Liver (tissue), 9 donors: ENCODE measurements around the gene CD320. TPM values are rescaled to one million over a fixed set of nuclear protein-coding genes. Genes with fewer than 3 reads are reported as not detected.
A peak's percentile ranks its signal among the peaks of the same experiment; 100 is the strongest.

Source experiments
- DNase-seq: peaks from one replicate; pipeline ENCODE4 v3.0.0-alpha.2; 2017; ENCODE audit warnings: low spot score
- H3K27ac ChIP-seq, 2 donors: one replicate each; pipeline ENCODE4 v1.7.0; 2013; ENCODE audit warnings: inconsistent platforms in 2 of 2, low read length in 2 of 2, control low read depth in 1 of 2, low read depth in 1 of 2, mild to moderate bottlenecking in 1 of 2
- H3K27me3 ChIP-seq, 4 donors: one replicate each; pipeline versions ENCODE4 v1.6.1 to v1.7.0; 2013; ENCODE audit warnings: low read length in 3 of 4, inconsistent platforms in 1 of 4, mild to moderate bottlenecking in 1 of 4, moderate library complexity in 1 of 4; ENCODE audit not compliant: control insufficient read depth in 4 of 4, insufficient read depth in 4 of 4
- H3K36me3 ChIP-seq, 4 donors: one replicate each; pipeline versions ENCODE4 v1.6.1 to v1.7.0; 2013; ENCODE audit warnings: low read length in 3 of 4, mild to moderate bottlenecking in 3 of 4, low read depth in 1 of 4, moderate library complexity in 1 of 4; ENCODE audit not compliant: control insufficient read depth in 4 of 4, insufficient read depth in 3 of 4
- H3K4me1 ChIP-seq, 4 donors: one replicate each; pipeline versions ENCODE4 v1.6.1 to v1.7.0; 2013; ENCODE audit warnings: low read length in 3 of 4, mild to moderate bottlenecking in 3 of 4, moderate library complexity in 1 of 4; ENCODE audit not compliant: control insufficient read depth in 4 of 4, insufficient read depth in 4 of 4
- H3K4me3 ChIP-seq, 3 donors: one replicate each; pipeline versions ENCODE4 v1.6.1 to v1.7.0; 2013; ENCODE audit warnings: low read length in 3 of 3, control low read depth in 1 of 3, low read depth in 1 of 3, mild to moderate bottlenecking in 1 of 3
- H3K9ac ChIP-seq, 2 donors: one replicate each; pipeline ENCODE4 v1.7.0; 2013; ENCODE audit warnings: low read length in 2 of 2, mild to moderate bottlenecking in 2 of 2, moderate library complexity in 2 of 2, control low read depth in 1 of 2, low read depth in 1 of 2
- H3K9me3 ChIP-seq, 4 donors: one replicate each; pipeline versions ENCODE4 v1.6.1 to v1.7.0; 2013; ENCODE audit warnings: low read length in 3 of 4; ENCODE audit not compliant: control insufficient read depth in 4 of 4
- CTCF ChIP-seq: fragments of 150-350 bp; IDR thresholded peaks from 2 replicates; pipeline ENCODE4 v1.5.1; 2017; ENCODE audit warnings: improper control_type of control experiment, low read depth, low read length; ENCODE audit not compliant: missing input control
- EGR1 ChIP-seq, 2 donors: IDR thresholded peaks; 2 replicates each; pipeline ENCODE4 v1.6.1; 2016 to 2018; ENCODE audit warnings: antibody characterized with exemption in 2 of 2, low read depth in 2 of 2
- FOXA1 ChIP-seq: IDR thresholded peaks from 2 replicates; pipeline ENCODE4 v1.6.1; 2016; ENCODE audit warnings: antibody characterized with exemption
- GABPA ChIP-seq, 2 donors: IDR thresholded peaks in 1 of 2; conservative IDR thresholded peaks in 1 of 2; 2 replicates each; pipeline ENCODE4 v1.6.1; 2016; ENCODE audit warnings: antibody characterized with exemption in 2 of 2, mild to moderate bottlenecking in 1 of 2, moderate library complexity in 1 of 2
- HNF4A ChIP-seq, 2 donors: conservative IDR thresholded peaks; 2 replicates each; pipeline ENCODE4 v1.6.1; 2016; ENCODE audit warnings: antibody characterized with exemption in 2 of 2, mild to moderate bottlenecking in 2 of 2
- HNF4G ChIP-seq: IDR thresholded peaks from 2 replicates; pipeline ENCODE4 v1.6.1; 2016; ENCODE audit warnings: antibody characterized with exemption
- NR2F2 ChIP-seq: IDR thresholded peaks from 2 replicates; pipeline ENCODE4 v1.6.1; 2016; ENCODE audit warnings: antibody characterized with exemption
- RAD21 ChIP-seq, 2 donors: IDR thresholded peaks; 2 replicates each; pipeline ENCODE4 v1.6.1; 2016; ENCODE audit warnings: antibody characterized with exemption in 2 of 2, mild to moderate bottlenecking in 2 of 2
- SP1 ChIP-seq: IDR thresholded peaks from 2 replicates; pipeline ENCODE4 v1.6.1; 2018; ENCODE audit warnings: antibody characterized with exemption, mild to moderate bottlenecking
- TAF1 ChIP-seq: conservative IDR thresholded peaks from 2 replicates; pipeline ENCODE4 v1.6.1; 2016; ENCODE audit warnings: antibody characterized with exemption, mild to moderate bottlenecking
- YY1 ChIP-seq: IDR thresholded peaks from 2 replicates; pipeline ENCODE4 v1.6.1; 2016; ENCODE audit warnings: antibody characterized with exemption, mild to moderate bottlenecking
- WGBS: extraction: QIAGEN DNeasy Blood & Tissue Kit; methylation state at CpG from one replicate; pipeline ENCODE4 v1.1.7; 2013; 5-methylcytosine and 5-hydroxymethylcytosine counted together
- polyA plus RNA-seq, 2 donors: library from polyadenylated mRNA; stranded (reverse) in 1 of 2; unstranded in 1 of 2; fragments of 200-250 nt in 1 of 2; fragments of >200 nt in 1 of 2; fragmentation: Nextera tagmentation in 1 of 2; extraction: Ambion mirVana in 1 of 2; gene quantifications; one replicate each; pipeline versions ENCODE4 v1.2.1 to v1.2.3, GENCODE V29; 2013 to 2015
- total RNA-seq, 2 donors: library from RNA; depleted of rRNA; stranded (reverse); fragments of >200 nt; gene quantifications; one replicate each; pipeline ENCODE4 v1.2.3, GENCODE V29; 2014
- TF ChIP-seq, protein P1 (sequence below): IDR thresholded peaks from 2 replicates; pipeline ENCODE4 v1.6.1; 2016; ENCODE audit warnings: antibody characterized with exemption
- donor health status: healthy.
- donor health status: healthy.
- donor health status: healthy.
- donor health status: healthy.
- donor health status: healthy.

Gene CD320
- total and polyA plus RNA-seq, 4 donors, result 6.7 to 18.0 (median 12.6) TPM

DNA sequence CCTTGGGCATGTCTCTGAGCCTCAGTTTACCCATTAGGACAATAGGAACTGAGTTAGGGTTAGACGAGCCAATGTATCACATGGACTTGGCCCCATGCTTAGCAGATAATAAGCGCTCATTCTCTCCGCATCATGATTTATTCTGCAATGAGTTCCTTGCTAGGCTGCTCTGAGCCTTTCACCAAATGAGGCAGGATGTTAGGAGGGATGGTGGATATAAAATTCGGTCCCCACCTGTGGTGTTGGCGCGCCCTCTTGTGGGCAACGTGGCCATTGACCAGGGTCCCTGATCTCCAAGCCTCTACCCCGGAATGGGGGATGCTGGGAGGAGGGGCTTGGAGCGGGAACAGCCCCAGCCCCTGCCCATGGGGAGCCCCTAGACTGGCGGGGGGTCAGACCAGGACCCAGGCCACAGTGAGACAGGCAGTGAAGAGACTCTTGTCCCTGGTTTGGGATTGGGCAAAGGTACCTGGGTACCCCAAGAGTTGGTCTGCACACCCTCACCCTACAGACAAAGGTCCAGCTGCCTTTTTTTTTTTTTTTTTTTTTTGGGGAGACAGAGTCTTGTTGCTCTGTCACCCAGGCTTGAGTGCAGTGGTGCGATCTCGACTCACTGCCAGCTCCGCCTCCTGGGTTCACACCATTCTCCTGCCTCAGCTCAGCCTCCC lies 55.1 kb downstream of the CD320 start:
- H3K27me3 ChIP-seq, result no peaks in the 10 kb centered on the region
- H3K9ac ChIP-seq, result no peak overlapping the region
- H3K4me1 ChIP-seq, result peaks cover 2 to 17% (median 12%) of the 10 kb centered on the region in 4 donors
- TF ChIP-seq SP1 (no peak), YY1 (no peak), RAD21 (IDR thresholded peaks at IDR 0.05) (peak; percentile 99), EGR1 (IDR thresholded peaks at IDR 0.05; ENCODE audit: low read depth in 2 of 2) (no peak), FOXA1 (no peak), GABPA (IDR thresholded peaks at IDR 0.05 in 1 of 2, conservative IDR thresholded peaks at IDR 0.05 in 1 of 2) (no peak), TAF1 (no peak), HNF4G (no peak), HNF4A (conservative IDR thresholded peaks at IDR 0.05) (no peak), NR2F2 (no peak), CTCF (peak; percentile 96)
- TF ChIP-seq, protein P1, sequence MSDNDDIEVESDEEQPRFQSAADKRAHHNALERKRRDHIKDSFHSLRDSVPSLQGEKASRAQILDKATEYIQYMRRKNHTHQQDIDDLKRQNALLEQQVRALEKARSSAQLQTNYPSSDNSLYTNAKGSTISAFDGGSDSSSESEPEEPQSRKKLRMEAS, result no peak
- H3K27ac ChIP-seq, result no peak overlapping the region
- H3K36me3 ChIP-seq, result peaks cover 2 to 24% (median 11%) of the 10 kb centered on the region in 4 donors
- H3K4me3 ChIP-seq, result no peak overlapping the region
- DNase-seq, result peak; percentile 87
- 40% methylated on average over 13 of the region's 13 CpGs for WGBS
- H3K9me3 ChIP-seq, result no peaks in the 10 kb centered on the region

Other genes with a start within 250 kb of the CD320 start
- gene FBN3, start 158.8 kb downstream of the CD320 start, total RNA-seq, result under 1 TPM; under 0.01 to 0.61 TPM
- gene FBN3, start 158.8 kb downstream of the CD320 start, polyA plus RNA-seq, result under 1 TPM in 1 of 2 donors, not detected in 1; 0.08 TPM
- gene CERS4, start 99.0 kb downstream of the CD320 start, total RNA-seq, result 10 to 100 TPM; 55.6 to 65.1 TPM
- 10 to 100 TPM; 42.7 to 57.2 TPM for gene CERS4, start 99.0 kb downstream of the CD320 start, polyA plus RNA-seq
- 10 to 100 TPM; 19.6 to 26.1 TPM for gene NDUFA7, start 13.0 kb upstream of the CD320 start, total RNA-seq
- 100 to 1,000 TPM in 1 of 2 donors, 10 to 100 TPM in 1; 85.2 to 101 TPM for gene NDUFA7, start 13.0 kb upstream of the CD320 start, polyA plus RNA-seq
- gene RPS28, start 13.1 kb upstream of the CD320 start, total RNA-seq, result 100 to 1,000 TPM in 1 of 2 donors, 10 to 100 TPM in 1; 74.7 to 205 TPM
- 100 to 1,000 TPM; 324 to 467 TPM for gene RPS28, start 13.1 kb upstream of the CD320 start, polyA plus RNA-seq
- 1 to 10 TPM; 3.3 to 4.5 TPM for gene KANK3, start 34.9 kb upstream of the CD320 start, total RNA-seq
- gene KANK3, start 34.9 kb upstream of the CD320 start, polyA plus RNA-seq, result 1 to 10 TPM in 1 of 2 donors, under 1 TPM in 1; 0.44 to 3.6 TPM
- 100 to 1,000 TPM in 1 of 2 donors, under 1 TPM in 1; 0.65 to 144 TPM for gene ANGPTL4, start 55.8 kb upstream of the CD320 start, total RNA-seq
- gene ANGPTL4, start 55.8 kb upstream of the CD320 start, polyA plus RNA-seq, result 100 to 1,000 TPM in 1 of 2 donors, 10 to 100 TPM in 1; 25.2 to 118 TPM
- gene RAB11B, start 82.0 kb upstream of the CD320 start, total RNA-seq, result 10 to 100 TPM; 31.9 to 91.2 TPM
- gene RAB11B, start 82.0 kb upstream of the CD320 start, polyA plus RNA-seq, result 10 to 100 TPM; 27.3 to 58.1 TPM
- 10 to 100 TPM; 78.6 to 89.5 TPM for gene MARCHF2, start 104.9 kb upstream of the CD320 start, total RNA-seq
- 10 to 100 TPM; 21.6 to 39.1 TPM for gene MARCHF2, start 104.9 kb upstream of the CD320 start, polyA plus RNA-seq
- gene HNRNPM, start 136.6 kb upstream of the CD320 start, total RNA-seq, result 10 to 100 TPM; 66.3 to 75.1 TPM
- 10 to 100 TPM; 39.4 to 86.9 TPM for gene HNRNPM, start 136.6 kb upstream of the CD320 start, polyA plus RNA-seq
- 1 to 10 TPM in 1 of 2 donors, under 1 TPM in 1; 0.84 to 1.8 TPM for gene PRAM1, start 194.3 kb upstream of the CD320 start, total RNA-seq
- under 1 TPM; 0.75 to 0.77 TPM for gene PRAM1, start 194.3 kb upstream of the CD320 start, polyA plus RNA-seq
- 10 to 100 TPM in 1 of 2 donors, 1 to 10 TPM in 1; 3.5 to 10.3 TPM for gene ZNF414, start 205.8 kb upstream of the CD320 start, total RNA-seq
- gene ZNF414, start 205.8 kb upstream of the CD320 start, polyA plus RNA-seq, result 10 to 100 TPM in 1 of 2 donors, 1 to 10 TPM in 1; 4.1 to 16.0 TPM